ENCODE measurements around the gene CCDC39. TPM values are rescaled to one million over a fixed set of nuclear protein-coding genes. Genes with fewer than 3 reads are reported as not detected.

The CCDC39 gene
- polyA plus RNA-seq (ENCODE audit: insufficient read length), result 2.7 TPM

DNA sequence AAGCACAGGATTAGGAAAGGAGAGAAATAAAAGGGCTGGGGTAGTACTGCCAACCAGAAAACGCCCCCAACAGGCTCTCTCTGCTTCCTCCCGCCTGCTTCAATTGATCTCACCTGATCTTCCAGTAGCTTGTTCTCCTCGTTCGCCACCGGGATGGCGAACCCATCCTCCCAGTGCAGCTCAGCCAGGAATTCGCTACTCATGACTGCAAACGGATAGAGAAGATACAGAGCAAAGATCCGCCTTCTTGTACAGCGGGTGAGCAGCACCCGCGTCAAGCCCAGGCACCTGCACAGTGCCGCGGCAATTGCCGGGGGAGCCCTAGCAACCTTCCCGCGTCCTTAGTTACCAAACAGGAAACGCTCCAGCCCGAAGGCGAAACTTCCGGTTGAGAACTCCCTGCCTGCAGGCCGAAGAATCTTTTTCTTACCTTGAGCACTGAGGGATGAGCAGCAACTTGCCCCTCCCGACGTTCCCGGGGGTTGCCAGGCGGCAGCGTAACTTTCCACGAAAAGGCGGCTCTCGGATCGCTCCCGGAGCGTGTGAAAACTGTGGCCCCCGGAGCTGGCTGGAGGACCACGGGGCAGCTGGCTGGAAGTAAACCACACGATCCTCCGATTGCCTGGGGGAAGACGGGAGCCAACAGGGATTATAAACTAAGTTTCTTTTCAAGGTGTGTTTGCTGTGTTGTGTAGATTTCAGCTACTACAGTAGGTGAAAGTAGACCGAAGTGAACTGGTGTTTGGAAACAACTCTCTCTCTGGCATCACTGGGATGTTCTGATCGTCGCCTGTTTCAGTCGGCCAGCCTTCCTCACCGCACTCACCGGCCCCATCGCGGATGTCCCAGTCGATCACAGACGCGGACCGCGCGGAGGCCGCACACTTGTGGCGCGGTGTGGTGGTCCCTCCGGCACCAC lies at the start of gene CCDC39:
TSS of gene CCDC39 (minus strand) at position 312 of the 919 bp plus-strand sequence. CDS start at position 203, 109 bp downstream.
- no peak for DNase-seq (ENCODE audit: low read depth)

DNA sequence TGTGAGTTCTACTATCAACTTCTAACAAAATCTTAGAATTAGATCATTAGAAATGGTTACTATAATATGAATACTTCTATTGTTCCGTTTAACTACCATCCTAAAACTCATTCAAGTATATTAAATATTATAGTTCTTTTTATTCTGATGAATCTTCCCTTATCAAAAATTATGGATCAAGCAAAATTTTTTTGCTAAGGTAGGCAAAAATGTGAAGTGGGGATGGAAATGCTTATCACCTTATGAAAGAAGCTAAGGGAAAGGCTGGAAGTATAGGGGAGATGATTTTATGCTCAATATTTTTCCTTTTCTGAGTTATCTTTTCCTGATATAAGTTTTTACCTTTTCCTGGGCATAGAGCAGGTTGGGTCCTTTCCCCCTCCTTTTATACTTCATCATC lies 40.7 kb upstream of the CCDC39 start:
- DNase-seq (ENCODE audit: low read depth), result no peak

DNA sequence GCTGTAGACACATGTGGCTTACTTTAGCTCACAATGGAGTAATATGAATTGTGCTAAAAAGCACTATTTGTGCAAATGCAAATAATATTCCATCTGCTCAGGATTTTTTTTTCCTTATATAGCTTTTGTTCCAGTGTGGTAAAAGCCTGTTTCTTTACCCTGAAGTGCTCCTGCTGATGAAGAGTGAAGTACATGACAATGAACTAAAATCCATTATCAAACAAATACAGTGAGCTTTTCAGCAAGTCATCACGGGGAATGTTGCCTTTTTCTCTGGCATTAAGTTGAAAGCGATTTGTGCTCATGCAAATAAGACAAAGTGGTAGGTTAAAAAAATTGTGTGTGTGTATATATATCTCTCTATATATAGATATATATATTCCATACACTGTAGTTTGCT lies 28.6 kb upstream of the CCDC39 start:
- no peak for DNase-seq (ENCODE audit: low read depth)

DNA sequence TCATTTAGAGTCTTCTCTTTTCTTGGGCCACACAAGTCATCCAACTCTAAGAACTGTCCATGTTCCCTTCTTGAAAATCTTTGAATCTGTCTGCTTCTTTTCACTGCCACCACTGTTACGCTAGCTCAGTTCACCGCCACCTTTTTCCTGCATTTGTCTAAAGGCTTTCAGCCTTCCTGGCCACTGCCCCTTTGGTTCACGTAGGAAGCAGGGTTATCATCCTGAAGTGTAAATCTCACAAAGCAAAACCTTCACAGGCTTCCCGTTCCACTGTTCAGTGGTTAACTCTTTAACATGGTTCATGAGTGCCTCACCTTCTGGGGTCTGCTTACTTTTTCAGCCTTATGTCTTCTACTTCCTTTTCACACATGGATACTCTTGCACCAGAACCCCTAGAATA lies 26.3 kb upstream of the CCDC39 start:
- DNase-seq (ENCODE audit: low read depth), result no peak

DNA sequence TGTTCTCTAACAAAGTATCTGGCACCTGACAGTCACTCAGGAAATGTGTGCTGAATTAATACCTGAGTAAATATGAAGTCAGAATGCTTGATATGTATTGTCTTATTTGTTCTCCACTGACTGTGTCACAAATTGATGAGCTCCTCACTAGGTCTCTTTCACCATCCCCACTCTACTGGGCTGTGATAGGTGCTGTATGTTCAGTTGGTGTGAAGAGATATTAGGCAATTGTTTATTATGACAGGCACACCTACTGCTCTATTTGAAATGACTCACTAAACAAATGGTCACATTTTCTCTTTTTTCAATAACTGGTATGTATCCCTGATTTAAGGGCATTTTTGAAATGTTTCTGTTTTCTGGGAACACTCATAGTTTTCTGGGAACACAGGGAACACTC lies 25.2 kb upstream of the CCDC39 start:
- no peak for DNase-seq (ENCODE audit: low read depth)

DNA sequence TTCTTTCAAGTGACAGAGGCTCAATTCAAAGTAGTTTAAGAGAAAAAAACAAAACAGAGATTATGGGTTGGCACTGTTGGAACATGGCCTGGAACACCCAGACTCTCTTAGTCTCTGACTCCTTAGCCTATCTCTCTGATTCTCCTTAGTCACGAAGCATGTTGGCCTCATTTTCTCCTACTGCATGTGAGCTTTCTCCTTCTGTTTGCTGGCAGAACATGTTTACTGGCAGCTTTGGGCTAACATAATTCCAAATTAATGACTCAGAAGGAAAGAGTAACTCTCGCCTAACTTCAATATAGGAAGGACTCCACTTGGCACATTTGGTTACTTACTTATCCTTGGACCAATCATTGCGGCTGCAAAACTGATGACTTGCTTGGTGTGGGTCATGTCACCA lies 21.7 kb upstream of the CCDC39 start:
- no peak for DNase-seq (ENCODE audit: low read depth)

DNA sequence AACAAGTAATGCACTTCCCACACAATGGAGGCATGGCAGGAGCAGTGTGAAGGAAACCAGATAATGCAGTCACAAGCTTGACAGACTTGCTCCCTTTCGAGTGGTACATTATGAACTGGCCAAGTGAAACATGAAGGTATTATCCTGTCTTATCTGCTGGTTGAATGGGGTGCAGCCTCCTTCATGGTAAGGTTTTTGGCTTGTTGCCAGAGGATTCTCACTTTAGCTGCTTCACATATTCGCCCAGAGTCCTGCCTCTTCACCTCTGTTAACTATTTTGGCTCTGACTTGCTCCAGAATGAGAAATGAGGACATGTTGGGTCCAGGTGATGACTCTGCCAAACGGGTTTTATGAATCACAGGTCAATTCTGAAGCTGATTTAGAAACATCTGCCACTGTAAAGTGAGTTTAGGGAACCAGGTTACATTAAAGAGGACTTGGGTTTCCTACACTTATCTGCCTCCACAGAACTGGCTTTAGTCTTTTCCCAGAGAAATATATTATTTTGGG lies 19.5 kb upstream of the CCDC39 start:
- no peak for DNase-seq (ENCODE audit: low read depth)

DNA sequence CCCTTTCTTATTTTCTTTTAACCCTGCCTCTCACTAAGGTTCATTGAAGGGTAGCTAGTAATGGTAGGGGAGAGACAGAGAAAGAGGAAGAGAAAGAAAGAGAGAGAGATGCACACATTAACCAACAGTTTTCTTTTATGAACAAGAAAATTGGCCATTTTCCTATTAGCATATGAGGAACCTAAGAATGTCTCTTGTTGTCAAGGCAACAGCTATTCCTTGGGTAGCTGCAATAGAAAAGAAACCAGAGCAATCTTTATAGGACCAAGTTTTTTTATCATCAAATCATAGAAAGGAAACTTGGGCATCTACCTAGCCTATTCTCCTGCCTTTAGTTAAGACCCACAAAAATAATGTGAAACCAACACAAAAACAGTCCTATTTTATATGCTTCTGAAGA lies 15.0 kb upstream of the CCDC39 start:
- DNase-seq (ENCODE audit: low read depth), result no peak

DNA sequence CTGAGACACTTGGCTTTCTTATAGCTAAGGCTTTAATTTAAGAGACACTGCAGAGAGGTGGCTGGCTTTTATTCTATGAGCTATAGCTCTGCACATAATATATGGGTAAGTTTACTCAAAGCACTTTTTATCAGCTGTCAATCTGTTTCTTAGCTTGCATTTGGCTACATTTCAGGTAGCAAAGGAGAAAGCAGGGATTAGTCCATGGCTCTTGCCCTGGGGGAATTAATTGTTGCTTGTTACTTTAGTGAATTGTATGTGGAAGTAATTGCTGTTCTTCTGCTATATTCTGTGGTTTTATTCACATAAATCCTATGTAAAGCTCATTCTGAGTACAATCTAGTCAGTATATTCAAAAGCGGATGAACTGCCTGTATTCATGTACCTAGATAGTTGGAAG lies 14.4 kb upstream of the CCDC39 start:
- no peak for DNase-seq (ENCODE audit: low read depth)

DNA sequence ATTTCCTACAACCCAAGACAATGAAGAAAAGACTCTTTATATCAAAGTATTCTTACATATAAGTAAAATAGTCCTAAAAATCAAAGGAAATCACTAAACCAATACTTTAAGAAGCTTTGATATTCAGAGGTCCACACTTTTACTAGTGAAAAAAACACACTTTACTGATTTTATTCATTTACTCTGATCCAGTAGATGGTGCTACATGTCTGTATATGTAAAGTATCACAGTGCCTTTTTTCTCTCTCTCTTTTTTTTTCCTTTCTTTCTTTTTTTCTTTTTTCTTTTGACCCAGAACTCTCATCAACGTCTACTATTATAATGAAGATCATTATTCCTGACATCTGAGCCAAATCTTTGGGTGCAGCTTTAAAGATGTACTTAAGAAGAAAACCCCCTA lies 10.8 kb upstream of the CCDC39 start:
- DNase-seq (ENCODE audit: low read depth), result no peak

DNA sequence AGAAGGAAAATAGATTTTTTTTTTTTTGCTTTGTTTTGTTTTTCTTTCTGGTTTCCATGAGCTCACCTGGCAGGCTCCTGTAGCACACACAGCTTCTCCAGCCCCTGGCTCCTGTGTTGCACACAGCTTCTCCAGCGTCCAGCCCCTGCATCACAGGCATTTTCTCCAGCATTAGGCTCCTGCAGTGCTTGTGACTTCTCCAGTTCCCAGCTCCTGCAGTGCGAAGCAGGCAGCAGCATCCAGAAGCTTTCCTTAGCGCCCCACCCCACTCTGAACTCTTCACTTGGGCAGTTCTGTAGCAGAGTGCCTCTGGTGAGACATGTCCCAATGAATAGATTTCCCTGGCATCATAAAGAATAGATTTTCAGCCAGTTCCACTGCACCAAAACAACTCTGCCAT lies 5.5 kb upstream of the CCDC39 start:
- DNase-seq (ENCODE audit: low read depth), result no peak

DNA sequence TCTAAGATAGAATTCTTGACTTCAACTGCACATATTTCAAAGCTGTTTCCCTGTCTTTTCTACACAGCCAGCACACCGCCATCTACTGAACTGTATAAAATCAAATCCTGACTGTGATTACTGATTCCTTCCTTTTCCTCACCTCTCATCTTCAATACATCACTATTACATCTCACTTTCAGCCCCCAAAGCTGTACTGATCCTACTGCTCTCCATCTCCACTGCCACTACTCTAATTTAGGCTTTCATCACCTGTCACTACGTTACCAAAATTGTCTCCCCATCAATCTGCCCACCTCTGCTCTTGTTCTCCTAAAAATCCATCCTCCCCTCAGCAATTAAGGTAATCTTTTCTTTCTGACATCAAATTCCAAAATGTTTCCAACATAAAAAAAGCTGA lies 4.5 kb upstream of the CCDC39 start:
- DNase-seq (ENCODE audit: low read depth), result no peak

DNA sequence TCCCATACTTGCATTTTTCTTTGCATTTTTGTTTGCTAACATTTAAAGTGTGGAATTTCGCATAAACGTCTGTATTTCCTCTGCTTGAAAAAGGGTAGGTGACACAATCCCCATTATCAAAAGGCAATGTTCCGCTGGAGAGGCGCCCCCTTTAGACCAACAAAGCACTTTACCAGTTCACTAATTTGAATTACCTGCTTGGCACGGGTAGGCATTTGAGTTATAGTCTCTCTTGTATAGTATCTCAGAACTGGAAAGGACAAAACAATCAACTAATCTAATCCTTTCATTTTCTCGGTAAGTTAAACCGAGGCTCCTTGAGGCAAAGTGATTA lies 775 bp upstream of the CCDC39 start:
- DNase-seq (ENCODE audit: low read depth), result no peak

DNA sequence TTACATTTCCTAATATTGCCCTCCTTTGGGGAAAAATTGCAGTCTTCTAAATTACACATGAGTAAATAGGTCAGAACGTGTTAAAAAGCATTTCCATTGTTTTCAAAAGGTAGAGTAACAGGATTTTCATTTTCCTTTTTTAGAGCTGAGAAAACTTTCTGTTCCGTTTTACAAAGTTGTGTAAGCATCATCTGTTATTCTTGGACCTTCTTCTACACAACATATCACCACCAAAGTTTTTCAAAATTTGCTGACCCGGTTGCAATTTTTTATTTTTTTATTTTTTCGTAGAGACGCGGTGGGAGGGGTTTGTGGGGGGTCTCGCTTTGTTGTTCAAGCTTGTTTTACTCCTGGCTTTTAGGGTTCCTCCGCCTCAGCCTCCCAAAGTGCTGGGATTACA lies 1.1 kb downstream of the CCDC39 start:
- no peak for DNase-seq (ENCODE audit: low read depth)

DNA sequence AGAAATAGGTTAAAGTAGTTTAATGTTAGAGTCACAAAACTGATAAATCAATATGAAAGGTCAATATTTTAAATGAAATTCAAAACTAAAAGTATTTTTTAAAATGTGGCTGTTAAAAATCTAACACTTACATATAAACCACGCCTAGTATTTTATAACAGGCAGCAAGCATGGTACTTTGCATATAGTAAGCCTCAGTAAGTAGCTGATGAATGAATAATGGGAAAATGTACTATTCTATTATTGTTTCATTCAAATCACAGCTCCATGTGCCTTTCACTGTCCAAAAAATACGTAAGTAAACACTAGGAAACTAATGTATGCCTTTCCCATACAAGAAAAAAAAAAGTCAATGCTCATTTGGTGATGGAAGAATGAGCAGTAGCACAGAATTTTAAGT lies 17.8 kb downstream of the CCDC39 start:
- no peak for DNase-seq (ENCODE audit: low read depth)

DNA sequence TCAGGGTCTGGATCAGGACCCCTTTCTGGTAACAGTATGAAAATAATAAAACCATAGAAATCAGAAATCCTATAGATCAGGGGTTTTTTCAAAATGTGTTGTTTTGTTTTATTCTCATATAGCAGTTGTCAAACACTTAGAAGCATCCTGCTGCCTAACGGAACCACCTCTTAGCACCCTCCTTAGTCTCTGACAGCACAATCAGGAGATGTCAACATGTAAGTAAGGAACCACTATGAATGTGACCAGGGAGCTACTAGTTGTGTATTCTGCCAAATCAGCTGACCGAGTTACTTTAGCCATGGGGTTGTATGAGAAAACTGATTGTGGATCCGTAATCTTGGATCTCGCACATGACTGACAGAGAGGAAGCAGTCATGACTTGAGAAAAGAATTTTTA lies 22.2 kb downstream of the CCDC39 start:
- no peak for DNase-seq (ENCODE audit: low read depth)

DNA sequence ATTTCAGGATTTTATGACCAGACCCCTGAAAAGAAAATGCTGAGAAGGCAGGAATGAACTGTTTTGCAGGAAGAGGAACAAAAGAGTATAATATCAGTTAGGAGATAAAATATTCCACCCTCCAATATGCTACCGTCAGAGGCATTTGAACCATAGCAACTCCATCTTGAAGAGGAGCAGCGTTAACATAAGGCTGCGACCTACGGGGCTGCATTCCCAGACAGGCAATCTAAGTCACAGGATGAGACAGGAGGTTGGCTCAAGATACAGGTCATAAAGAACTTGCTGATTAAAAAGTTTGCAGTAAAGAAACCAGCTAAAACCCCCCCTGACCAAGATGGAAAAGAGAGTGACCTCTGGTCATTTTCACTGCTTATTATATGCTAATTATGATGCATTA lies 22.9 kb downstream of the CCDC39 start:
- no peak for DNase-seq (ENCODE audit: low read depth)

DNA sequence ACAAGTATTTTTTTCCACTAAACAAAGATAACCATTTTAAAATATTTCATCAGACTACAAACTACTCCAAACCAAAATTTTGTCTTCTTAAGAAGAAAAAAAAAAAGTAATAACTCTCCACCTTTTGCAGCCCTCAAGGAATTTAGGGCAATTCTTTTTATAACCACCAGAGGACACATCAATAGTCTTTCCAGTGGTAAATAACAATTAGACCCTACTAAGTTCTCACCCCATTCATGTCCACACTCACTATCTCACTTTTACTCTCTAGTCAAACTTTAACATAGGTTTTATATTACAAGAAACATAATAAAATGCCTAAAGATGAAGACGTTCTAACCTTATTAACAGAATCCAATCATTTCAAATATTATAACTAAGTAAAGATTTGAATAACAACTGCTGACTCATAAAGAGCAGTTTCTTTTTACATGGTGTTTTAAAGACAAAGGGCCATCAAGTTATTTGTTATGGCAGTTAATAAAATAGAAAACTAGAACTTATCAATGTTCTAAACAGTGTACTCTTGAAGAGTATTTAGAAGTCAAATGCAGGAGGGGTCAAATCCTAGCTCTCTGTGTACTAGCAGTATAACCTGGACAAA lies 33.0 kb downstream of the CCDC39 start:
- DNase-seq (ENCODE audit: low read depth), result no peak

DNA sequence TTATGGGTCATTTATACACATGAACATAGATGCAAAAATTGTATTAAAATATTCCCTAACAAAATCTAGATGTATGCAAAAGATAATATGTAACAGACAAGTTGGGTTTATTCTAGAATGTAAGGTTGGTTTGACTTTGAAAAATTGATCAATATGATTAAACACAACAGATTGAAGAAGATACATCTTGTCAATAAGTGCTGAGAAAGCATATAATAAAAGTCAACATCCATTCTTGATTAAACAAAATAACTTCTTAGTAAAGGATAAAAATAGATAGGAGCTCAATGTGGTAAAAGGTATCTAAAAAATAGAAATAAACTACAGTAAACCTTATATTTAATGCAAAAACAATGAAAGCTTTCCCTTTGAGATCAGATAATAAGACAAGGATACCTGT lies 38.3 kb downstream of the CCDC39 start:
- no peak for DNase-seq (ENCODE audit: low read depth)

DNA sequence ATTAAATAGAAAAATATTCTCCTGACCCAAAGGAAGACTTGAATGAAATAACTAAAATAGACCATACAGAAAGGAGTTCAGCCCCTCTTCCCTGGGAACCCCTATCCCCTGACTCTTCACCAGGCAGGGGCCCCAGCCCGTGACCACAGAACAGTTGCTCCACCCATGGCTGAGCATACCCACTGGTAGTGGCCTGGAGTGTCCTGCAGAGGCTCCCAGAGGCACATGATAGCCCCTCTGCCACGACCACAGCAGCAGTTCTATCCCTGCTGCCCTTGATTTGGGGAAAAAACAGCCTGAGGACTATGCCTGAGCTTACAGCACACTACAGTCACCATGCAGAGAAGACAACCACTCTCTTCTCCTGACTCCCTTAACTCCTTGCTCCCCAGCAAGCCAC lies 45.6 kb downstream of the CCDC39 start:
- DNase-seq (ENCODE audit: low read depth), result no peak

DNA sequence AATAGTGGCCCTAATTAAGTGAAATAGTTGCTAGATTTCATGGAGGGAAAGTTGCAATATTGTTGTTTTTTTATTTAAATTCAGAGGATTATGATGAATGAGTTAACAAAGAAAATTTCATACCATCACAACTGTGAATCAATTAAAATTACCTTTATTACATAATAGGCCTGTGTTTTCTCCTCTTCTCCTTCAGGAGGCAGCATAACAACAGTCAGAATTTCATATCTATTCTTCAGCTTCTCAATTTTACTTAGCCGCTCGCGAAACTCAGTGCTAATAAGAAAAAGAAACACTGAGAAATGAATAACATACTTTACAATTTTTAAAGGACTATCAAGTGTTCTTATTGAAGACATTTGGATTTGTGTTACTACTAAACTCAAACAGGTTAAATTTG lies 48.0 kb downstream of the CCDC39 start:
- no peak for DNase-seq (ENCODE audit: low read depth)

DNA sequence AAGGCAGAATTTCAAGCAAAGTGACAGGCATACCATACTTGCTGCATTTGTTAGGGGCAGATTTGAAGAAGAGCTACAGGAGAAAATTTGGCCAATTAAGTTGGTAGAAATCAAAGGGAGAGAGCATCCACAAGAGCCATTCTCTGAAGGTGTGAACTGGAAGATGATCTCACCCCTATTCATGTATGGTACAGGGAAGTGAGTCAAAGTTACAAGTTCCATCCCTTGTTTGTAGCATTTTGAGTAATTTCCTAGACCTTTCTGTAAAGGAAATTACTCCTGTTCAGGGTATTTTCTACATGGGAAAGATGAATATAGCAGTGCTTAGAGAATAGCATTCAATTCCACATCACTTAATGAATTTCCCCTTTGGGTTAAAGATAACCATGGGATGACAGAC lies 48.9 kb downstream of the CCDC39 start:
- no peak for DNase-seq (ENCODE audit: low read depth)

DNA sequence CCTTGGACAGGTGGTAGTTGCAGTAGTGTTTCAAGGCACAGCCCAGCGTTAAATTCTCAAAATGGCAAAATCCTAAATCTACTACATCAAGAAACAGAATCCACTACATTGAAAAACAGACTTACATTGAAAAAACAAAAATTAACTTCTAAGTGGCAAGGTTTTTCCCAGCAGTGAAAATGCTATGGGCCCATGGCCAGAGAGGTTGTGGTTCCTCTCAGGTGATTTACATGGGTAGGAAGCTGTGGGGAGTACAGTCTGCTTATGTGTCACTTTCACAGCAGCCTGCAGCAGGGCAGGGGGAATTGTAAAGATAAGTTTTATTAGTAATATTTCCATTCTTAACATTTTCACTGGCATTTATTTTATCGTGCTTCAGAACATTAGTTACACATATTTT lies 52.4 kb downstream of the CCDC39 start:
- no peak for DNase-seq (ENCODE audit: low read depth)

Data from forelimb muscle (tissue), 1 donor.